Measurements from ENCODE around the gene USP40.

USP40 gene

GRCh38 chr2:233440314-233440713 is 126.3 kb downstream of the USP40 start:
- no peaks in the 10 kb centered on the region for H3K36me3 ChIP-seq (replicated peaks; ENCODE audit: low read depth, low read length)
- H3K4me1 ChIP-seq (ENCODE audit: low read length) = peaks cover 1% of the 10 kb centered on the region
- TF ChIP-seq EZH2phosphoT487 (IDR thresholded peaks at IDR 0.05; ENCODE audit: low read depth) (no peak), CTCF (IDR thresholded peaks at IDR 0.05; ENCODE audit: low read depth, low read length) (no peak)
- no peaks in the 10 kb centered on the region for H3K79me2 ChIP-seq (ENCODE audit: low read length)
- H3K9me3 ChIP-seq (ENCODE audit: insufficient read depth, low read length) = no peaks in the 10 kb centered on the region
- H2AFZ ChIP-seq (ENCODE audit: low read depth, low read length) = no peak overlapping the region
- H3K4me2 ChIP-seq (ENCODE audit: low read length) = no peak overlapping the region
- no peak overlapping the region for H3K4me3 ChIP-seq (ENCODE audit: low read length)
- H3K27me3 ChIP-seq (ENCODE audit: low read depth, low read length) = no peaks in the 10 kb centered on the region
- no peaks in the 10 kb centered on the region for H4K20me1 ChIP-seq (ENCODE audit: insufficient read depth, low read length)
- H3K9ac ChIP-seq (ENCODE audit: low read length) = no peak overlapping the region
- no peak overlapping the region for H3K27ac ChIP-seq (ENCODE audit: low read length)

- H3K9ac ChIP-seq (ENCODE audit: low read length) = no peak overlapping the region
- H3K9me3 ChIP-seq (ENCODE audit: insufficient read depth, low read length) = no peaks in the 10 kb centered on the region
- no peaks in the 10 kb centered on the region for H4K20me1 ChIP-seq (ENCODE audit: insufficient read depth, low read length)
- H3K36me3 ChIP-seq (replicated peaks; ENCODE audit: low read depth, low read length) = no peaks in the 10 kb centered on the region
- peaks cover 9% of the 10 kb centered on the region for H3K4me1 ChIP-seq (ENCODE audit: low read length)
- no peak overlapping the region for H3K4me3 ChIP-seq (ENCODE audit: low read length)
- no peak overlapping the region for H2AFZ ChIP-seq (ENCODE audit: low read depth, low read length)
- no peaks in the 10 kb centered on the region for H3K79me2 ChIP-seq (ENCODE audit: low read length)
- no peak overlapping the region for H3K27ac ChIP-seq (ENCODE audit: low read length)
- TF ChIP-seq EZH2phosphoT487 (IDR thresholded peaks at IDR 0.05; ENCODE audit: low read depth) (no peak), CTCF (IDR thresholded peaks at IDR 0.05; ENCODE audit: low read depth, low read length) (no peak)
- no peak overlapping the region for H3K4me2 ChIP-seq (ENCODE audit: low read length)
- no peaks in the 10 kb centered on the region for H3K27me3 ChIP-seq (ENCODE audit: low read depth, low read length)
Observed at GRCh38 chr2:233439191-233439590, 127.4 kb downstream of the USP40 start.

DNA sequence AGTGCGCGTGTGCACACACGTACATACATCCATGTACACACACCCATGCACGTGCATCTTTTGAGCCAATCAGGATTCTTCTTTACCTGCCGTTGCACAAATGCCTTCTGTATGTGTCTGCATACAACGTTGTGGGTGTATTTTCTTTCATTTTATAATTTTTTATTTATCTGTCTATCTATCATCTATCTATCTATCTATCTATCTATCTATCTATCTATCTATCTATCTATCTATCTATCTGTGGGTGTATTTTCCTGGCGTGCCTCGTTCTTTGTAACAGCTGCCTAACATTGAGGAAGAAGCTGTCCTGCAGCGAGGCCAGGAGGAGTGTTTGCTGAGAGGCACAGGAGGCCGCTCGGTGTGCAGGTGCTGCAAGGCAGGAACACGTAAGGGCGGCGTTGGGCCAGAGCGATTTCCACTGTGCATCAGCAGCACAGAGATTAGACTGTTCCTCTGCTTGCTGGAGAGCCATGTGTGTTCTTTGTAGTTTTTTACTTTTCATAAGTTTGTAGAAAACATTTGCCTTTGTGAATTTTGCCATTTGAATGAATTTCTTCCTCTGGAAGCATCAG is 127.9 kb downstream of the USP40 start:
- Histone ChIP-seq H3K4me1 (ENCODE audit: low read length) (peaks cover 9% of the 10 kb centered on the region), H2AFZ (ENCODE audit: low read depth, low read length) (no peak overlapping the region), H3K79me2 (ENCODE audit: low read length) (no peaks in the 10 kb centered on the region), H3K27me3 (ENCODE audit: low read depth, low read length) (no peaks in the 10 kb centered on the region), H3K4me3 (ENCODE audit: low read length) (no peak overlapping the region), H3K27ac (ENCODE audit: low read length) (no peak overlapping the region), H4K20me1 (ENCODE audit: insufficient read depth, low read length) (no peaks in the 10 kb centered on the region), H3K9ac (ENCODE audit: low read length) (no peak overlapping the region), H3K36me3 (replicated peaks; ENCODE audit: low read depth, low read length) (no peaks in the 10 kb centered on the region), H3K4me2 (ENCODE audit: low read length) (no peak overlapping the region), H3K9me3 (ENCODE audit: insufficient read depth, low read length) (no peaks in the 10 kb centered on the region)
- no peak for TF ChIP-seq EZH2phosphoT487 (IDR thresholded peaks at IDR 0.05; ENCODE audit: low read depth)
- no peak for TF ChIP-seq CTCF (IDR thresholded peaks at IDR 0.05; ENCODE audit: low read depth, low read length)

DNA sequence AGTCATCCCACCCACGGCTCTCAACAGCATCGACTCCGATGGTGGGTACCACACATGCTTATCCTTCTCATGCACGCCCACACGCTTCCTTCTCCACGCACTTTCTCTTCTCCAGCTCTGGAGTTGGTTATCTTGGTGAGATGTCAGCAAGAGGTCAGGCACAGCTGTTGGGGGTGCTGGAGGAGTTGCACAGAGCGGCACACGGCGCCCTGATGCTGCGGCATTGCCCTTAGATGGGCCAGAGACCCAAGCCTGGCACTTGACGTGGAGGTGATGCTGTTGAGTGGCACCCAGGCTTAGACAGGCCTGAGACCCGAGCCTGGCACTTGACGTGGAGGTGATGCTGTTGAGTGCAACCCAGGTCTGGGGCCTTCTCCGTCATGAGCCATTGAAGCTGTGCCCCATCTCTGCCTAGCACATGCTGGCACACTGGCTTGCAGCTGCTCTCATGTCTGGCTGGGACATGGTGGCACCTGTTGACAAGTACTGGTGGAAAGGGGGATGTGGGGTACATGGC is 129.1 kb downstream of the USP40 start:
- Histone ChIP-seq H3K4me3 (ENCODE audit: low read length) (no peak overlapping the region), H4K20me1 (ENCODE audit: insufficient read depth, low read length) (no peaks in the 10 kb centered on the region), H3K27ac (ENCODE audit: low read length) (no peak overlapping the region), H2AFZ (ENCODE audit: low read depth, low read length) (no peak overlapping the region), H3K9ac (ENCODE audit: low read length) (no peak overlapping the region), H3K9me3 (ENCODE audit: insufficient read depth, low read length) (no peaks in the 10 kb centered on the region), H3K4me2 (ENCODE audit: low read length) (no peak overlapping the region), H3K79me2 (ENCODE audit: low read length) (no peaks in the 10 kb centered on the region), H3K36me3 (replicated peaks; ENCODE audit: low read depth, low read length) (no peaks in the 10 kb centered on the region), H3K27me3 (ENCODE audit: low read depth, low read length) (no peaks in the 10 kb centered on the region), H3K4me1 (ENCODE audit: low read length) (peaks cover 9% of the 10 kb centered on the region)
- TF ChIP-seq EZH2phosphoT487 (IDR thresholded peaks at IDR 0.05; ENCODE audit: low read depth) (no peak), CTCF (IDR thresholded peaks at IDR 0.05; ENCODE audit: low read depth, low read length) (no peak)

Measured in OCI-LY3 (cell line).